HG02610 (cell line): ENCODE data around the gene DLX3.
"Not testable (repeated sequence)": the region's sequence is repeated elsewhere in the genome, so short reads cannot be mapped to it uniquely, and the experiment has no call there.

ENCODE experiments used
- ATAC-seq: cut with Tn5 transposase; IDR thresholded peaks from one replicate; pipeline ENCODE4 v1.9.1; 2021; ENCODE audit warnings: mild to moderate bottlenecking, moderate library complexity; ENCODE audit not compliant: unreplicated experiment

The DLX3 gene

DNA sequence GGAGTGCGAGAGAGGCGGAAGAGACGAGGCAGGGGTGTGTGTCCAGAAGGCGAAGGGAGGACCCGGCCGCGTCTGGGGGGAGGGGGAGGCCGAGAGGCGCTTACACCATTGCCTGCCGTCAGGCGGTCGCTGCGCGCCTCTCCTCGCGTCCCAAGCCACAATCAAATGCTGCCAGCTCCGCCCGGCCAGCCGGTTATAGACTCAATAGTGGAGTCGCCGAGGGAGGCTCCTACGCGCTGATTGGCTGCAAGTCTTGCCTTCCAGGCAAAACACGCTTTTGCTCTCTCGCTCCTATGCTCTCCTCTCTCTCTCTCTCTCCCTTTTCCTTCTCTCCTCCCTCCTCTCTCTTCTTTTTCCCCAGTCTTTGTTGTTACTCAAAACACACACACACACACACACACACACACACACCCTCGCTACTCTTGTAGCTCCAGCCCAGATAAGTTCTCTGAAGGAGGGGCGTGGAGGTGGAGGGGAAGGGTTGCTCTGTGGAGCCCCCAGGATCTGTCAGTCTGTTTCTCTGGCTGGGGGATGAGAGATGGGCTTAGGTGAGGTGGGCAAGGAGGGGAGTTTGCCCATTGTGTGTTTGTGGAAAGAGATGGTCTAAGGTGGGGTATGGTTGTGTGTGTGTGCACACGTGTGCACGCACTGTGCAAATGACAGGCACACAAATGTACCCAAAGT lies at the start of gene DLX3:
Gene DLX3 (minus strand): TSS at position 170 of the 684 bp plus-strand sequence. CDS start 226 bp downstream, outside the sequence.
- ATAC-seq: no peak

DNA sequence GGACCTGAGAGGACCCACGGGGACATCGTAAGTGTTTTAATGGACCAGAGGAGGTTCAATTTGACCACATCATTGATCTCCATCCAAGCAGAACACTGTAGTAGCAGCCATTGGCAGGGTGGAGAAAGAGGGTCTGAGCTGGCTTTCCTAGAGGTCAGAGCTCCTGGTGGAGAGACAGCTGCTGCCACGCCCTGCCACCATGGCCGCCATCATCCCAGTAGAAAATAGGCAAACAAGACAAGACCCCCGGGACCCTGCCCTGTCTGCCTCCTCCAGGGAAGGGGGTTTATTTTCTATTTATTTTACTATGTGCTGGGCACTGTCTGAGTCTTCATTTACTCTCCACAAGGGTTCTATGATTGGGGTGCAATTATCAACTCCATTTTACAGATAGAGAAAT lies 49.5 kb upstream of the DLX3 start:
- no peak for ATAC-seq

- ATAC-seq: no peak
Measured at GRCh38 chr17:50043290-50044148, 48.5 kb upstream of the DLX3 start.

DNA sequence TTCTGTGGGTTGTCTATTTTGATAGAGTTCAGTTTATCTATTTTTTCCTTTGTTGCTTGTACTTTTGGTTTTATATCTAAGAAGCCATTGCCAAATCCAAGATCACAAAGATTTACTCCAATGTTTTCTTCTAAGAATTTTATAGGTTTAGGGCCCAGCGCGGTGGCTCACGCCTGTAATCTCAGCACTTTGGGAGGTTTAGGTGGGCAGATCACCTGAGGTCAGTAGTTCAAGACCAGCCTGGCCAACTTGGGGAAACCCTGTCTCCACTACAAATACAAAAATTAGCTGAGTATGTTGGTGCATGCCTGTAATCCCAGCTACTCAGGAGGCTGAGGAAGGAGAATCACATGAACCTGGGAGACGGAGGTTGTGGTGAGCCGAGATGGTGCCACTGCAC lies 47.2 kb upstream of the DLX3 start:
- ATAC-seq: no peak

DNA sequence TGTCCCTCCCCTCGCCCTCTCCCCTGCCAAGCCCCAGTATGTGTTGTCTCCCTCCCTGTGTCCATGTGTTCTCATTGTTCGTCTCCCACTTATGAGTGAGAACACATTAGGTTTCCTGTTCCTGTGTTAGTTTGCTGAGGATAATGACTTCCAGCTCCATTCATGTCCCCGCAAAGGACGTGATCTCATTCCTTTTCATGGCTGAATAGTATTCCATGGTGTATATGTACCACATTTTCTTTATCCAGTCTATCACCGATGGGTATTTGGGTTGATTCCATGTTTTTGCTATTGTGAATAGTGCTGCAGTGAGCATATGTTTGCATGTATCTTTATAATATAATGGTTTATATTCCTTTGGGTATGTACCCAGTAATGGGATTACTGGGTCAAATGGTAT lies 45.5 kb upstream of the DLX3 start:
- ATAC-seq: not testable (repeated sequence)

DNA sequence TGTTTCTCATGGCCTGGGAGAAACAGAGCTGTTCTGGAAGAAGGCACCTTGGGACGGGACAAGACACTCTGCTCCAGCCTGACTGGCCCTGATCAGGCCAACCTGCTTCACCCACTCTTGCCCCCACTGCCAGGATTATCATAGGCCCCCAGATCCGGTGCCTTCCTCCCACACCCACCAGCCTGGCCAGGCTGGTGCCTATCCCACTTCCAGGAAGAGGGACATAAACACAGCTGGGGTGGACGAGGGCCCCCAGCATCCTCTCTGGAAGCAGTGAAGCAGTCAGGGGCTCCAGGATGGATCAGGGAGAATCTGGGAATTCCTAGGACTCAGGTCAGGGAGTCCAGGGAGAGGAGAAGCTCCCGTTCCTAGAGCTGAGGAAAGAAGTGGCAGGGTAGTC lies 44.0 kb upstream of the DLX3 start:
- no peak for ATAC-seq

GRCh38 chr17:50037321-50038107 lies 42.5 kb upstream of the DLX3 start:
- no peak for ATAC-seq

DNA sequence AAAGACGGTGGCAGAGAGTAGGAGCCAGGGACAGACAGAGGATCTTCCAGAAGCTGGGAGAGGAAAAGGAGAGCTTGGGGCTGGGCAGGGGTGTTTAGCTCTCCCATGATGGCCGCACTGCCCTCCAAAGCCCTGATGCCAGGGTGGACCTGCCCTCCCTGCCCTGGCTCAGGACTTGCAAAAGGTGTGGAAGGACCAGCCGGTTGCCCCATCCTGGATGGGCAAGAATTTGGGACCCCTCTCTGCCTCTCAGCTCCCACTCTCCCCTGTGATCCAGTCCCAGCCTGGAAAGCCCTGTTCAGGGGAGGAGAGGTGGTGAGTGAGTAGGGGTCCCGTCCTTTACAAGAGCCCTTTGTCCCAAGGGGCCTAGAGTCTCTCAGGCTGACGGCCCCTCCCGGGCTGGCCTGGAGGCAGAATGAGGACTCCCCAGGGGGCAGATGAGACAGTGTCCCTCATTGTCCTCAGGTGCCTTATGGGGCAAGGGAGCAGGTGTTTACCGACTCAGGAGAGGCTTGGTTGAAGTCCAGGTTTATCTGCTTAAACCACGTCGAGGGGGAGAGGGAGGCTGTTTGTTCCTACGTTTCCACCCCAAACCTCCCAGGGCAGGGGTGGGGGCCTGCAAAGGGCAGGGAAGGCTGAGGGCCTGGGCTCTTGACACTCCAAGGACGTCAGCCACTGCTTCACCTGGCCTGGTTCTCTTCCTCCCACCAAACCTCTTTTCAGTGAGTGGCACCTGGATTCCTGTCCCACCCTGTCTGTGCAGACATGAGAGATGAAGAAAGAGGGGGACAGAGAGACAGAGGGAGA lies 41.6 kb upstream of the DLX3 start:
- no peak for ATAC-seq

DNA sequence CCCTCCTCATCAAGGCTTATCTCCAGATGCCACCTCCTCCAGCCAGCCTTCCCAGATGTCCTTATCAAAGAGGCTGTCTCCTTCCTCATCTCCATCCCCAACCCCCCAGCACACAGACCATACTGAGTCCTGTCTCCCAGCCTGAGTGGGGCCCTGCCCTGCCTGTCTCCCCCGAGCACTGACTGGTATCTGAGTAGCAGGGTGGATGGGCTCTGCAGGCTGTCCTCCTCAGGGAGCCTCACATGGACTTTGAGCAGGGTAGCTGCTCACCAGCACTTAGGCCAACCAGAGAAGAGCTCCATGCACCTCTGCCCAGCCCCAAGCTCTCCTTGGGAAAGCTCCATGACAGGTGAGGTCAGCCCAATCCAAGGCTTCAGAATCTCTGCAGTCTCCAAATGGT lies 40.9 kb upstream of the DLX3 start:
- no peak for ATAC-seq

GRCh38 chr17:50035421-50035879 lies 40.4 kb upstream of the DLX3 start:
- ATAC-seq: no peak

- ATAC-seq: no peak
Measured at GRCh38 chr17:50034498-50035364, 39.7 kb upstream of the DLX3 start.

- no peak for ATAC-seq
Measured at GRCh38 chr17:50033316-50033715, 38.3 kb upstream of the DLX3 start.

GRCh38 chr17:50029185-50029584 lies 34.2 kb upstream of the DLX3 start:
- no peak for ATAC-seq

GRCh38 chr17:50028736-50029120 lies 33.7 kb upstream of the DLX3 start:
- ATAC-seq: no peak

- no peak for ATAC-seq
Measured at GRCh38 chr17:50027881-50028735, 33.1 kb upstream of the DLX3 start.

GRCh38 chr17:50027172-50027880 lies 32.3 kb upstream of the DLX3 start:
- no peak for ATAC-seq

DNA sequence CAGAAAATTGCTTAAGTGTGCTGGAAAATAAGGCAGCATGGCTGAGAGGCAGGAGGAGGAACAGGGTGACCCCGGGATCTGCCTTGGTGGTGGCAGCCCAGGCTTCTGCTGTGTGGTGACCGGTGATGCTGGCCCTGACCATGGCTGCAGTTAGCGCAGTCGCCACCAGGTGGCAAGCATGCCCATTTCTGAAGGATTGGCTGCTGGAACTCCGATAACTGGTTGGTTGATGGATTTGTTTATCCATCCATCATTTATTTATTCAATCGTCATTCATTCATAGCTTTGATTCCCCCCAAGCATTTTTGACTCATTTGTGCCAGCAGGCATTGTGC lies 31.8 kb upstream of the DLX3 start:
- no peak for ATAC-seq

GRCh38 chr17:50026046-50026675 lies 31.1 kb upstream of the DLX3 start:
- no peak for ATAC-seq
